ENCODE results near the gene HS3ST4.

DNA sequence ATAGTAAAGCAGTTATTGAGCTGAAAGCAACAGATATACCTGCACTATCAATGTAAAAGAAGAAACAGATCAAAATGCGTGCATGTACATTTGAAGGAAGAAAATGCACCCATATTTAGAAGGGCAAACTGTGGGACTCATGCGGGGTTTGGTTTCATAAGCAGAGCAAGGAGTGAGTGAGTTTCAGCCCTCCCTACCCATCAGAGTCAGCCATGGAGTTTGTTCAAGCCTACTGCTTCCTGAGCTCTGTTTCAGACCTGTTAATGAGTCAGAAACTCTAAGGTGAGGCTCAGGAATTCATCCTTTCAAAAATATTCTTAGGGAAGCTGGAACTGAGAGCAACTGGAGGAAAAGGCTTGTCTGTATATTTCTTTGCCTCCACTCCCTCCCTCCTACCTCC, 446.2 kb downstream of the HS3ST4 start:
- no peak for TF ChIP-seq GATA2 (IDR thresholded peaks at IDR 0.05; ENCODE audit: low read depth, low read length)
- no peak for TF ChIP-seq GATA3 (IDR thresholded peaks at IDR 0.05; ENCODE audit: low read depth, low read length)

Measured in SH-SY5Y (cell line).